ENCODE data around the gene MFSD6L.

MFSD6L gene, protein sequence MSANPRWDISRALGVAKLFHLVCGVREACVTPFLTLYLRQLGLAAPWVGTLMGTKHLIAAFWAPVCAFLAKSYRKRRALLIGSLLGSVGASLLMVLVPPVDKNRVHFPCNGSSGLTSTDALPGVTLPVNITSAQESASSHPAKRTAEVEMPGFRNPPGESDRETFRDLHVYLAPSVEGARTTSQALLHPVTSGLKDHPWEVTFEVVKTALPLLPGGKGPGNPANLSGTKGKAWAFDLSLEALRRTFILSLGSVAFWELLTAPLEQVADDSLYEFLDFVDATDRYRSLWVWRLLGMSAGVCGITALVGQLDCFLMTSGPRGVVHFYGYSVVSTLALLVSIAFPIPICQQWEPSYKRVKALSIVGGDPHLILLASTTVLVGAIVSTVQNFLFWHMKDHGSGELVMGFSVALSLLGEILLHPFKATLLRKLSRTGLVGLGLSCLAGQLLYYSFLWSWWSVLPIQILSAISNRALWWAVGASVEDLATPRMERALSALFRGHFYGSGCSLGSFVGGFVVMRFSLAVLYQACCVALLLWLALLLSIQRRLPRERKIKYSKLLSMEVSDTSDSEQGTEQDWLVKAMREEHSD

DNA sequence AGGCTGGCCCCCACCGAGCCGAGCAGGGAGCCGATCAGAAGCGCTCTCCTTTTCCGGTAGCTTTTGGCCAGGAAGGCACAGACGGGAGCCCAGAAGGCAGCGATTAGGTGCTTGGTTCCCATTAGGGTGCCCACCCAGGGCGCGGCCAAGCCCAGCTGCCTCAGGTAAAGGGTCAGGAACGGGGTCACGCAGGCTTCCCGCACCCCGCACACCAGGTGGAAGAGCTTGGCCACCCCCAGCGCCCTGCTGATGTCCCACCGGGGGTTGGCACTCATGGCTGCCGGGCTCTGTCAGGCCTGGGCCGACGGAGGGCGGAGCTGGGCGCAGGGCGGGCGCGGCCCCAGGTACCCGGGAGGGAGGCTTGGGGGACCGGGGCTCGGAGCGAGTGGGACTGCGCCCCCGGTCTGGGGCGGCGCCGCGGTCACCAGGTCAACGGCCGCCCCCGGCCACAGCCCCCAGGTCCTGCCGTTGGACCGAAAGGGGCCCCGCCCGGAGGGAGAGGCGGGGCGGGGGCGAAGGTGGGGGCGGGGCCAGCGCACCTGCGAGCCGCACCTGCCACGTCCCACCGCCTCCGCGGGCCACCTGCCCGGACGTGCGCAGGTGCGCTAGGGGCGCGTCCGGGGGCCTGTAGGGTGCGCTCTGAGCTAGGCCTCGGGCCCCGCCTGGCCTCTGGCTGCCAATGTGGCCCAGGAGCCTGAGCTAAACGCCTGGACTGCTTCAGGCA lies at the start of gene MFSD6L:
Gene MFSD6L (minus strand): TSS at position 520 of the 724 bp plus-strand sequence. CDS start 245 bp downstream, at position 275.
- no peak for DNase-seq

- no peak for DNase-seq
These were observed 48.7 kb upstream of the MFSD6L start for GRCh38 chr17:8847891-8848290.

DNA sequence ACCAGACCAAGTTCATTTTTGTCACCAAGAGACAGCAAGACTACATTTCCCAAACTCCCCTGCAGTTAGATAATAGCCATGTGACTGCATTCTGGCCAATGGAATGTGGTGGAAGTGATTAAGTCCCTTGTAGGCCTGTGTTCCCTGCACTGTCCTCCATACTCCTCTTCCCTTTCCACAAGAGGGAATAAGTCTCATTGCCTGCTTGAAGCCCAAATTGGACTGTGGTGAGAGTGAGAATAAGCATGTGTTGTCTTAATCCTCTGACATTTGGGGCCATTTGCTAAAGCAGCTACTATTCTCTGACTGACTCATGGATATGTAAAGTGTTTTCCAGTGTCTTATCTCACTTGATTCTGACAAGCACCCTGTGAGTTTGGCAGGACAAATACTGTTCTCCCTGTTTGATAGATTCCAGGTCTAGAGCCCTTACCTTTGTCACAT lies 47.6 kb upstream of the MFSD6L start:
- no peak for DNase-seq

DNA sequence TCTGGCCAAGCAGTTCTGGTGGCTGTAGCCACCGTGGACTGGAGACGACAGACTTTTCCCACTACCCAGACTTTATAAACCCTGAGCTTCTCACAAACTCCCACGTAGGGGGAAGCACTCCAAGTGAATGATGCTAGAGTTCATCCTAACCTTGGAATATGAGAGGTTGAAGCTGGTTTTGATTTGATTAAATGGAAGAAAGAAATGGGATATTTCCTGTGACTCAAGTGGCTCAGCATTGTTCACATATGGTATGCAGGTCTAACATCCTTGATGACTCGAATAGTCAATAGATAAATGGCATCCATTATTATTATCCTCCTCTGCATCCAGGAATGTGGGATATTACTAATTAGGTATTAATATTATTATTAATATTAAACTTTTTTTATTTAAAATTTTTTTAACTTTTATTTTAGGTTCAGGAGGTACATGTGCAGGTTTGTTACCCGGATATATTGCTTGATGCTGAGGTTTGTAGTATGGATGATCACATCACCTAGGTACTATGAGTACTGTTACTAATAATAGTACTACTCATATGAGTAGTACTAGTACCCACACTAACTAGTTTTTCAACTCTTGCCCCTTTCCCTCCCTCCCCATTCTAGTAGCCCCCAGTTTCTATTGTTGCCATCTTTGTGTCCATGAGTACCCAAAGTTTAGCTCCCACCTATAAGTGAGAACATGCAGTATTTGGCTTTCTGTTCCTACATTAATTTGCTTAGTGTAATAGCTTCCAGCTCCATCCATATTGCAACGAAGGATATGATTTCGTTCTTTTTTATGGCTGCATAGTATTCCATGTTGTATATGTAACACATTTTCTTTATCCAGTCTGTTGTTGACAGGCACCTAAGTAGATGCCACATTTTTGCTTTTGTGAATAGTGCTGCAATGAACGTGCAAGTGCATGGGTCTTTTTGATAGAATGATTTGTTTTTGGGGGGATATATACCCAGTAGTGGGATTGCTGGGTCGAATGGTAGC lies 45.4 kb upstream of the MFSD6L start:
- no peak for DNase-seq

GRCh38 chr17:8843344-8843743 lies 44.2 kb upstream of the MFSD6L start:
- DNase-seq = no peak

GRCh38 chr17:8841844-8842243 lies 42.7 kb upstream of the MFSD6L start:
- no peak for DNase-seq

- DNase-seq = no peak
These were observed 40.3 kb upstream of the MFSD6L start for GRCh38 chr17:8839410-8839935.

GRCh38 chr17:8838551-8839095 lies 39.5 kb upstream of the MFSD6L start:
- no peak for DNase-seq

GRCh38 chr17:8837563-8838075 lies 38.5 kb upstream of the MFSD6L start:
- DNase-seq = no peak

DNA sequence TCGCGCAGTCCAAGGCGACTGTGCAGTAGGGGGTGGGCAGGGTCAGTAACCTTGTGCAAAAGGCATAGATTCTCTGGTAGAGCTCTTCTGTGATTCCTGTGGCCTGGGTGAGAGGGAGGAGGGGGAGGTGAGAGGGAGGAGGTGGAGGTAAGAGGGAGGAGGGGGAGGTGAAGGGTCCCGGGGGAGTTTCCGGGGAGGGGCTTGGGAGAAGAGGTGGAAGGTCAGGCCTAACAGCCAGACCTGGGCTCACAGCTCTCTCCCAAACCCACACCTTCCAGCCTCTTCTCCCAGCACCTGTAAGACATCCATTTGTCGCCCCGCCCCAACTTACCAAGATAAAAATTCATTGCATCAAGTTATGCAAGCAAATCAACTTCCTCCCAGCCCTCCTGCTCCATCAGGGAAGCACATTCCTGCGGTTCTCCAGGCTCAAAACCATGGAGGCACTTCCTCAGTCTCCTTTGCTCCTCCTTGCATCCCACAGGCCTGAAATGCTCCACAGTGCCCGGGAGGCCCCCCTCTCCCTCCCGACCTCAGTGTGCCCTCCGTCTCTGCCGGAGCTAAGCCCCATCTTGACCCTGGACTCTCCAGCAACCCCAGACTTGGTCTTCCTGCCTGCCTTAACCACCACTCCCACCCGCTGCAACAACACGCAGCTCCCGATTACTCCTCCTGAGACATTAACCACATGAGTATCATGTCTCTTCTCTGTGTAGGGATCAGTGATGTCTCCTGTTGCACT lies 37.8 kb upstream of the MFSD6L start:
- no peak for DNase-seq

GRCh38 chr17:8835631-8836364 lies 36.6 kb upstream of the MFSD6L start:
- DNase-seq = no peak

DNA sequence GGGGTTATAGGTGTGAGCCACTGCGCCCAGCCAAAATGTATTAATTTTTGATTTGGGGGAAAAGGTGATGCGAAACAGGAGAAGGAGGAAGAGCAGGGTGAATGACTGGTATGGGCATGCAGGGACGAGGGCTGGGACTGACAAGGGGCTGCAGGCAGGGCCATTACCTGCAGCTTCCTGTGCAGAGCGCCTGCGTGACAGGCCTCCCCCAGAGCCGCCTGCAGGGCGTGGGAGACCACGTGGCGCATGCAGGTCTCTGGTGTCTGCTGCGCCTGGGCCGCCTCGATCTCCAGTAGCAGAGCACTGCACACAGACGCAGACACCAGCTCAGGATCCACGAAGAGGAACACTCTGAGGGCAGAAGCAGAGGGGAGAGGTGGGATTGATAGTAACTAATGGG lies 35.9 kb upstream of the MFSD6L start:
- DNase-seq = no peak

GRCh38 chr17:8832711-8833352 lies 33.7 kb upstream of the MFSD6L start:
- no peak for DNase-seq

- DNase-seq = no peak
These were observed 32.2 kb upstream of the MFSD6L start for GRCh38 chr17:8831234-8831849.

DNA sequence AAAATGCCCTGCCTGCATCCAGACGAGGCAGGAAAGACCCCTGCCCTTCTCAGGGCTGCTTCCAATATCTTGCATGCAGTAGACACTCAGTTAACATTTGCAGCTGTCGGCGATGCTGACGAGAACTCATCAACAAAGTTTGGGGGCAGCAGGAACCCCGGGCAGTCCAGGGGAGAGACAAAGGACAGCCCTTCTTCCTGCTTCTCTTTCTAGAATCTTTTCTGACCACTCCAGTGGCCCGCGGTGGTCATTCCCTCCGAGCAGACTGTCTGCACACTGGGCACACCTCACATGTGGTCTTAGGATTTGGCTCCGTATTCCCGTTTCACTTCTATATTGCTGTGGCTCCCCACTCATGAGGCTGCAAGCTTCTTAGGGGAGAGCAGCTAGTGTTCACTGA lies 31.0 kb upstream of the MFSD6L start:
- no peak for DNase-seq

DNA sequence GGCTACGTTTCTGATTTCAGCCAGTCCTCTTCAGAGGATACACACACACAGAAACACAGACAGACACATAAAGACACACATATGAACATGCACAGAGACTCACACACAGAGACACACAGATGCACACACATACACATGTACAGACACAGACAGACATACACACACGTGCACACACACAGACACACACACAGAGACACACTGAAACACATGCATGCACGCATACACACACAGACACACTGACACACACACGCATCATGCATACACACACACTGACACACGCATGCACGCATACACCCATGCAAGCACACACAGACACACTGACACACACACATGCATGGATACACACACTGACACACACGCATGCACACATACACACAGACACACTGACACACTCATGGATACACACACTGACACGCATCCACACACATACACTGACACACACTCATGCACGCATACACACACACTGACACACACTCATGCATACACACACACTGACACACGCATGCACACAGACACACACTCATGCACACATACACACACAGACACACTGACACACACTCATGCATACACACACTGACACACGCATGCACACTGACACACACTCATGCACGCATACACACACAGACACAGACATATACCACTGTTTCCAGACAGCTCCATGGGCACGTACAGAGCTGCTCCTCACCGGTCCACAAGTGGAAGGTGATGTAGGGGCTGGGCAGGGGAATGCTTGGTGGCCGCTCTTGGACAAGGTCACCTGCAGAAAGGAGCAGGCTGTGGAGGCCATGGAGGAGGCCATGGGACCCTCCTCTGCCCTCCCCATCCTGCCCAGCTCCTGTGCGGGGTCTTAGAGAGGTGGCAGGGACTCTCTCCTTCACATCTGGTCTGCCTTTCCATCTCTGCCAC lies 30.1 kb upstream of the MFSD6L start:
- no peak for DNase-seq

- no peak for DNase-seq
These were observed 29.3 kb upstream of the MFSD6L start for GRCh38 chr17:8828517-8828875.

DNA sequence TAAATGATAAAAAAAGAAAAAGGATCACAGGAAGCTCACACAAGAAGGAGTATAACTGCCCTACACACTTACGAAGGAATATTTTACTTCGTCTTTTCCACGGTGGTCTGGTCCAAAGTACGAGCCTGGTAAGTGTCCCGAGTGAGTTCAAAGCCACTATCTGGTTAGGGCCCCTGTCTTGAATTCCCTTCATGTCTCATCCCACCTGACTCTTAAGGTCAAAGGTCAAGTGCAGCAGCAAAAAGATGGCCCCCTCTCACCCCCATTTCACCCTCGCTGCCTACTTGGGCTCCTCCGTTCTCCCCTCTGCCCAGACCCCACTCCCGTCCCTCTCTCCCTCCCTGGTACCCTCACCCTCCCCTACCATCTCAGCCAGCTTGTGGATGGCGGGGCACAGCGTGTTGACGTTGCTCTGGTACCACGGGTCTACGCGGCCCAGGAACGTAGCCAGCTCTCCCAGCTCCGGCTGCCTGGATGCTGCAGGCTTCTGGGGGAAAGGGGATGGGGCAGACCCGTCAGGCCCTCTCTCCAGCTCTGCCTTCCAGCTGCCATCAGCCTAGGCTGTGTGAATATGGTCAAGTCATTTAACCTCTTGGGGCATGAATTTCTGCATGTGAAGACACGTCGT lies 27.8 kb upstream of the MFSD6L start:
- DNase-seq = no peak

Measured in cerebellar nuclear complex (tissue), 1 donor.